ENCODE results near the gene SPAG8.

Gene SPAG8

GRCh38 chr9:35811381-35812024 is 559 bp downstream of the SPAG8 start:
- no peak for DNase-seq (ENCODE audit: low read depth in 2 of 3, low spot score in 2 of 3)

- no peak for DNase-seq (ENCODE audit: low read depth in 2 of 3, low spot score in 2 of 3)
Observed at GRCh38 chr9:35810122-35810521, 1.9 kb downstream of the SPAG8 start.

GRCh38 chr9:35808433-35808832 is 3.6 kb downstream of the SPAG8 start:
- no peak for DNase-seq (ENCODE audit: low read depth in 2 of 3, low spot score in 2 of 3)

GRCh38 chr9:35806101-35806500 is 6.0 kb downstream of the SPAG8 start:
- no peak for DNase-seq (ENCODE audit: low read depth in 2 of 3, low spot score in 2 of 3)

- no peak for DNase-seq (ENCODE audit: low read depth in 2 of 3, low spot score in 2 of 3)
Observed at GRCh38 chr9:35801328-35802128, 10.5 kb downstream of the SPAG8 start.

GRCh38 chr9:35800530-35800929 is 11.5 kb downstream of the SPAG8 start:
- DNase-seq (ENCODE audit: low read depth in 2 of 3, low spot score in 2 of 3) = no peak

- peak in 1 of 3 experiments; percentile 26 for DNase-seq (ENCODE audit: low read depth in 2 of 3, low spot score in 2 of 3)
Observed at GRCh38 chr9:35798658-35799374, 13.2 kb downstream of the SPAG8 start.

GRCh38 chr9:35797311-35798109 is 14.6 kb downstream of the SPAG8 start:
- no peak for DNase-seq (ENCODE audit: low read depth in 2 of 3, low spot score in 2 of 3)

- DNase-seq (ENCODE audit: low read depth in 2 of 3, low spot score in 2 of 3) = no peak
Observed at GRCh38 chr9:35795695-35796094, 16.4 kb downstream of the SPAG8 start.

GRCh38 chr9:35793461-35793860 is 18.6 kb downstream of the SPAG8 start:
- no peak for DNase-seq (ENCODE audit: low read depth in 2 of 3, low spot score in 2 of 3)

GRCh38 chr9:35792826-35793225 is 19.2 kb downstream of the SPAG8 start:
- DNase-seq (ENCODE audit: low read depth in 2 of 3, low spot score in 2 of 3) = no peak

- no peak for DNase-seq (ENCODE audit: low read depth in 2 of 3, low spot score in 2 of 3)
Observed at GRCh38 chr9:35792024-35792813, 19.8 kb downstream of the SPAG8 start.

- no peak for DNase-seq (ENCODE audit: low read depth in 2 of 3, low spot score in 2 of 3)
Observed at GRCh38 chr9:35791297-35791921, 20.7 kb downstream of the SPAG8 start, which contains the start of gene NPR2. TSS of gene NPR2 (plus strand) at chr9:35791591. CDS start at chr9:35792409, 818 bp downstream.

- DNase-seq (ENCODE audit: low read depth in 2 of 3, low spot score in 2 of 3) = peak in 1 of 3 experiments; percentile 23
Observed at GRCh38 chr9:35790385-35791296, 21.4 kb downstream of the SPAG8 start.

GRCh38 chr9:35790025-35790384 is 22.1 kb downstream of the SPAG8 start:
- DNase-seq (ENCODE audit: low read depth in 2 of 3, low spot score in 2 of 3) = no peak

- DNase-seq (ENCODE audit: low read depth in 2 of 3, low spot score in 2 of 3) = no peak
Observed at GRCh38 chr9:35789541-35789940, 22.5 kb downstream of the SPAG8 start.

- no peak for DNase-seq (ENCODE audit: low read depth in 2 of 3, low spot score in 2 of 3)
Observed at GRCh38 chr9:35783418-35783817, 28.6 kb downstream of the SPAG8 start.

- no peak for DNase-seq (ENCODE audit: low read depth in 2 of 3, low spot score in 2 of 3)
Observed at GRCh38 chr9:35781066-35781465, 31.0 kb downstream of the SPAG8 start.

- DNase-seq (ENCODE audit: low read depth in 2 of 3, low spot score in 2 of 3) = no peak
Observed at GRCh38 chr9:35778496-35778895, 33.6 kb downstream of the SPAG8 start.
